Endothelial cell of umbilical vein (primary cell): ENCODE results near the gene HSP90AB1.

Experiments
- EZH2 ChIP-seq: IDR thresholded peaks from 2 replicates; pipeline ENCODE4 v1.6.1; 2012; ENCODE audit warnings: borderline replicate concordance, low read depth, mild to moderate bottlenecking, moderate library complexity, low read length, inconsistent platforms; ENCODE audit not compliant: severe bottlenecking
- FOS ChIP-seq: IDR thresholded peaks from 2 replicates; pipeline ENCODE4 v1.6.1; 2011; ENCODE audit warnings: mild to moderate bottlenecking, low read length, moderate library complexity, borderline replicate concordance; ENCODE audit not compliant: insufficient read depth
- JUN ChIP-seq: IDR thresholded peaks from 2 replicates; pipeline ENCODE4 v1.6.1; 2011; ENCODE audit warnings: borderline replicate concordance, low read depth; ENCODE audit not compliant: insufficient read length, insufficient read depth
- MYC ChIP-seq: IDR thresholded peaks from one replicate; pipeline ENCODE4 v1.6.1; 2011; ENCODE audit warnings: mild to moderate bottlenecking, low read depth, low read length
- POLR2A ChIP-seq: IDR thresholded peaks from 2 replicates; pipeline ENCODE4 v1.6.1; 2012; ENCODE audit warnings: low read depth, mild to moderate bottlenecking, control low read depth, low read length
- TF ChIP-seq, protein P1 (sequence below), 2 donors: IDR thresholded peaks; 1 replicate in 1 of 2; 2 replicates in 1 of 2; pipeline ENCODE4 v1.5.1; 2011; ENCODE audit warnings: low read length in 2 of 2, mild to moderate bottlenecking in 2 of 2, moderate library complexity in 2 of 2, control low read depth in 1 of 2, inconsistent platforms in 1 of 2, low read depth in 1 of 2; ENCODE audit not compliant: insufficient read depth in 1 of 2; ENCODE audit errors: extremely low read depth in 1 of 2
- TF ChIP-seq, protein P2 (sequence below): IDR thresholded peaks from 2 replicates; pipeline ENCODE4 v1.6.1; 2011; ENCODE audit not compliant: insufficient read depth, insufficient read length

DNA sequence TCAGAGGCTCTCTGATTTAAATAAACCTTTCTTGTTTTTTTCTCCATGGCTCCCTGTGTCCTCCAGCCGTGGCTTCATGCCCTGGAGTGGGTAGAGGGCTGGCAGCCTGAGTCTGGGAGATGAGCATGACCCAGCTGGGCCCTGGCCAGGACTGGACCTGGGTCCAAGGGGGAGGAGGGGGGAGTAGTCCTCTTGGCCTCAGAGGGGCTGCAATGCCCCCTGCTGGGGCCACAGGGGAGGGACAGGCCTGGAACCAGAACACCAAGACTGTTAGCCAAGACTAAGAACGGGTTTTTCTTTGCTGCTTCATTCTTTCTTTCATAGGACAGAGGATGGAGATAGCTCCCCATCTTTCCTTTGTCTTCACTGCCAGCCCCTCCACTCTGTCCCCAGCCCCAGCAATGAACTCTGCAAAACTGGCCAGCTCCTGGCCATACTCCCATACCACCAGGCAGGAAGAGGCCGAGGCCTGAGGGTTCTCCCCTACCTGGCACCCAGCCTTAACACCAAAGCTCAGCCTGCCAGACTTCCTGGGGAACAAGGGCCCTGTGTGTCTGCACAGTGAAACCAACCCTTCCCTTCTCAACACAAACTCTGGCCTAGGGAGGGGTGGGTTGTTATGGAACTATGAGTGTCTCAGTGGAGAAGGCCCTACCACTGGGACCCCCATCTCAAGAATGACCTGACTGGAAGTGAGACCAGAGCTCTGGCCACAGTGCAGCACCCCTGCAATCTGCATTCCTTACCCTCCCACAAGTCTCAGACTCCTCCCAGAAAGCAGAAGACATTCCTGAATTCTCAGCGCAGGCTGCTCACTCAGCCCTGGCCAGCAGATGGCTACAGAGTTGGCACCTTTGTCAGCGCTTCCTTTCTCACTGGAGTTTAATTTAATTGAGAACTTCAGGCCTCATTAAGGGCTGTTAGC is 12.5 kb upstream of the HSP90AB1 start:
- TF ChIP-seq, protein P1, sequence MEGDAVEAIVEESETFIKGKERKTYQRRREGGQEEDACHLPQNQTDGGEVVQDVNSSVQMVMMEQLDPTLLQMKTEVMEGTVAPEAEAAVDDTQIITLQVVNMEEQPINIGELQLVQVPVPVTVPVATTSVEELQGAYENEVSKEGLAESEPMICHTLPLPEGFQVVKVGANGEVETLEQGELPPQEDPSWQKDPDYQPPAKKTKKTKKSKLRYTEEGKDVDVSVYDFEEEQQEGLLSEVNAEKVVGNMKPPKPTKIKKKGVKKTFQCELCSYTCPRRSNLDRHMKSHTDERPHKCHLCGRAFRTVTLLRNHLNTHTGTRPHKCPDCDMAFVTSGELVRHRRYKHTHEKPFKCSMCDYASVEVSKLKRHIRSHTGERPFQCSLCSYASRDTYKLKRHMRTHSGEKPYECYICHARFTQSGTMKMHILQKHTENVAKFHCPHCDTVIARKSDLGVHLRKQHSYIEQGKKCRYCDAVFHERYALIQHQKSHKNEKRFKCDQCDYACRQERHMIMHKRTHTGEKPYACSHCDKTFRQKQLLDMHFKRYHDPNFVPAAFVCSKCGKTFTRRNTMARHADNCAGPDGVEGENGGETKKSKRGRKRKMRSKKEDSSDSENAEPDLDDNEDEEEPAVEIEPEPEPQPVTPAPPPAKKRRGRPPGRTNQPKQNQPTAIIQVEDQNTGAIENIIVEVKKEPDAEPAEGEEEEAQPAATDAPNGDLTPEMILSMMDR (IDR thresholded peaks at IDR 0.05; ENCODE audit: extremely low read depth in 1 of 2, insufficient read depth in 1 of 2, low read depth in 1 of 2, low read length in 2 of 2) = peak; percentile 73 to 86
- TF ChIP-seq EZH2 (no peak), FOS (no peak), POLR2A (no peak), JUN (no peak), MYC (no peak)
- TF ChIP-seq, protein P2, sequence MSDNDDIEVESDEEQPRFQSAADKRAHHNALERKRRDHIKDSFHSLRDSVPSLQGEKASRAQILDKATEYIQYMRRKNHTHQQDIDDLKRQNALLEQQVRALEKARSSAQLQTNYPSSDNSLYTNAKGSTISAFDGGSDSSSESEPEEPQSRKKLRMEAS = no peak
